Measurements from ENCODE around the gene HYLS1.
A peak's percentile ranks its signal among the peaks of the same experiment; 100 is the strongest.
"Not testable (repeated sequence)": the region's sequence is repeated elsewhere in the genome, so short reads cannot be mapped to it uniquely, and the experiment has no call there.

The HYLS1 gene, protein sequence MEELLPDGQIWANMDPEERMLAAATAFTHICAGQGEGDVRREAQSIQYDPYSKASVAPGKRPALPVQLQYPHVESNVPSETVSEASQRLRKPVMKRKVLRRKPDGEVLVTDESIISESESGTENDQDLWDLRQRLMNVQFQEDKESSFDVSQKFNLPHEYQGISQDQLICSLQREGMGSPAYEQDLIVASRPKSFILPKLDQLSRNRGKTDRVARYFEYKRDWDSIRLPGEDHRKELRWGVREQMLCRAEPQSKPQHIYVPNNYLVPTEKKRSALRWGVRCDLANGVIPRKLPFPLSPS

GRCh38 chr11:125887373-125888324 lies at the start of gene HYLS1:
Gene HYLS1, plus strand, starts transcription at chr11:125887668. Its CDS starts 11,701 bp downstream, at chr11:125899369.
- DNase-seq = peak; percentile 91

DNA sequence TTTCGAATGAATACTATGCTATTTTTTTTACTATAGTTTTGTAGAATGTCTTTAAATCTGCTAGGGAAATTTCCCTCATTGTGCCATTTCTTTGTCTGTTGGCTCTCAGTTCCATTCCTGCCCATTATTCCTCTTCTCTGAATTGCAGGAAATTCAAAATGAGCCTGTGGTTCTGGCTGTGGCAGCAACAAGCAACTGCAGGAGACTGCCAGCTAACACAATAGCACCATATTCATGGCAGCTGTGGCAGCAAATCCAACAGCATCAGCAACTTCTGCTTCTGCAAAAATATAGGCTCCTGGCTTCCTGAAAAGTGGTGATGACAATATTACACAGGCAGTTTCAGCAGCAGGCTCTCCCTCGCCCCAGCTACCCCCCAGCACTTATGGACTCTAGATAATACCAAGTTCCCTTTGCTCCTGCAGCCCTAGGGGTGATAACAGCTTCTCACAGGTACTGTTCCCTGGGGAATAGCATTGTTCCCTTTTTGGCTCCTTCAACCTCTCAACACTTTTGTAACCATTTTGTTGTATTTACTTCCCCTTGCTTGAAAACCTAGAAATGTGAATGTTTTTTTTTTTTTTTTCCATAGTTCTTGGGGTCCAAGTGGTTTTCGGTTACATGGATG lies 45.0 kb upstream of the HYLS1 start:
- no peak for DNase-seq

DNA sequence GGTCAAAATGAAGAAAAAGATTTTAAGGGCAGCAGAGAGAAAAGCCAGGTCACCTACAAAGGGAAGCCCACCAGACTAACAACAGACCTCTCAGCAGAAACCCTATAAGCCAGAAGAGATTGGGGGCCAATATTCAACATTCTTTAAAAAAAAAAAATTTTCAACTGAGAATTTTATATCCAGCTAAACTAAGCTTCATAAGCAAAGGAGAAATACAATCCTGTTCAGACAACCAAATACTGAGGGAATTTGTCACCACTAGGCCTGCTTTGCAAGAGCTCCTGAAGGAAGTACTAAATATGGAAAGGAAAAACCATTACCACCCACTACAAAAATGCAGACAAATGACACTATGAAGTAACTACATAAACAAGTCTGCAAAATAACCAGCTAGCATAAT lies 41.3 kb upstream of the HYLS1 start:
- DNase-seq = no peak

- not testable (repeated sequence) for DNase-seq
Measured at GRCh38 chr11:125857670-125858069, 29.8 kb upstream of the HYLS1 start.

DNA sequence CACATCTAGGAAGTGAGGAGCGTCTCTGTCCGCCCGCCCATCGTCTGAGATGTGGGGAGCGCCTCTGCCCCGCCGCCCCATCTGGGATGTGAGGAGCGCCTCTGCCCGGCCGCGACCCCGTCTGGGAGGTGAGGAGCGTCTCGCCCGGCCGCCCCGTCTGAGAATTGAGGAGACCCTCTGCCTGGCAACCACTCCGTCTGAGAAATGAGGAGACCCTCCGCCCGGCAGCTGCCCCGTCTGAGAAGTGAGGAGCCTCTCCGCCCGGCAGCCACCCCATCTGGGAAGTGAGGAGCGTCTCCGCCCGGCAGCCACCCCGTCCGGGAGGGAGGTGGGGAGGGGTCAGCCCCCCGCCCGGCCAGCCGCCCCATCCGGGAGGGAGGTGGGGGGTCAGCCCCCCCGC lies 24.7 kb upstream of the HYLS1 start:
- DNase-seq = not testable (repeated sequence)

DNA sequence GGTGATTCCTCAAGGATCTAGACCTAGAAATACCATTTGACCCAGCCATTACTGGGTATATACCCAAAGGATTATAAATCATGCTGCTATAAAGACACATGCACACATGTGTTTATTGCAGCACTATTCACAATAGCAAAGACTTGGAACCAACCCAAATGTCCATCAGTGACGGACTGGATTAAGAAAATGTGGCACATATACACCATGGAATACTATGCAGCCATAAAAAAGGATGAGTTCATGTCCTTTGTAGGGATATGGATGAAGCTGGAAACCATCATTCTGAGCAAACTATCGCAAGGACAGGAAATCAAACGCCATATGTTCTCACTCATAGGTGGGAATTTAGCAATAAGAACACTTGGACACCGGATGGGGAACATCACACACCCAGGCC lies 22.1 kb upstream of the HYLS1 start:
- DNase-seq = not testable (repeated sequence)

DNA sequence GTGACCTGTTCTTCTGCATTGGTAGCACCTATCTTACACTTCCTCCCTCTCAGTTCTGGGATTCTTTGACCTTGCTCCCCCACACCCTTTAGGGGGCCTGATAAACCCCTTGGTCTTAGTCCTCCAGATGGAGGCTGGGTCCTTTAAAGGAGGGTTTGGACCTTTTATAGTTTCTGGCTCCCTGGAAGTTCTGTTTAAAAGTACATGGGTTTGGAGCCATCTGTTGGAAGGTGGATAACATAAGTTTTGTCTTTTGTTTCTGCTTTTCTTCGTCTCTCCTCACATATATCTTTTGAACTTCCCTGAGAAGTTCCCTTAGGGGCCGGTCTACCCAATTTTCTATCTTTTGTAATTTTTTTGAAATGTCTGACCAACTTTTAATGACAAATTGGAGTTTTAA lies 17.9 kb upstream of the HYLS1 start:
- DNase-seq = no peak

GRCh38 chr11:125871391-125872137 lies 15.9 kb upstream of the HYLS1 start:
- DNase-seq = peak; percentile 56

GRCh38 chr11:125872138-125872491 lies 15.4 kb upstream of the HYLS1 start:
- no peak for DNase-seq

DNA sequence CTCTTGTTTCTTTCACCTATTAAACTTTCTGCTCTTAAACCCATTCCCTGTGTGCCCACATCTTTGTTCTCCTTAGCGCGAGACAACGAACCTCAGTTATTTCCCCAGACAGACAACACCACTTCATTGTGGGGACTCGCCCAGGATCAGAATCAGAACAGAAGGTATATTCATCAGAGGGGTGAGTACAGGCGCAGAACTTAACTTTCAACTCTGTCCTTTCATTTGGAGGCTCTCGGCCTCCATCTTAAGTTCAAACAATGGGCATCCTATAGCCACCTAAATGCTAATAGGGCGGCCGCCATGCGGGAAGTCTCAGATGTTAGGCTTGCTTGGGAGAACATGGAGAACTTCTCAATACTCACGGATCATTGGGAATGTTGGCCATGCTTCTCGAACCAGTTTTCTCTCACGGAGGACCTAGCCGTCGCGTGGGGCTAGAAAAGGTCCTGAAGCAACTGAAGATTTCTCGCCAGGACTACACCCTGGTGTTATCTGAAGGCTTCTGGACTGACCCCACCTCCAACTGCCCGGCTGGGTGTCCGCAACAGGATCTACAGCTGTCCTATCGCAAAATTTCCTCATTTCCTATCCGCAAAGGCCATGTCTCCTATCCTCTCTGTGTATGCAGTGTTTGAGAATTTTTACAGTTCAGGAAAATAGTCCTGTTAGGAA lies 13.4 kb upstream of the HYLS1 start:
- no peak for DNase-seq

DNA sequence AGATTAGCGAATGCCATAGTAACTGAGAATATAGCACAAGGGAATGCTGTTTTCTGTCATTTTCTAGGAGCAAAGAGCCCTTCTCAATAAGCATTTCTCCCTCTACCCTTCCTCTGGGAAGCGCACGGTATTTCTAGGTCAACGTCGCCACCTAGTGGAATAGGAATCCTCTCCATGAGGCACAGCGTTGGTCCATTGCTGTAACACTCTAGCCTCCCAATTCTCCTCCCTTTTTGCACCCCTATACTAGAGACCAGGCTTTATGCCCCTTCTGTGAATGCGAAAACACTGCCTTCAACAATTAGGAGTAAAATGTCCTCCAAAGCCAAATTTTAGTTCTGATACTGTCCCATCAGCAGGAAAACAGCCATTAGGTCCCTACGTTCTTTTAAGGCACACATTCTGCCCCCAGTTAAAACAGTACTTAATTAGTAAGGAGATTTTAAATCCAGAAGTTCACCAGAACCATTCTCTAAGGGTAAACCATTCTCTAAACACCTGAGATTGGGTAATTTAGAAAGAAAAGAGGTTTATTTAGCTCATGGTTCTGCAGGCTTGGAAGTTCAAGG lies 12.8 kb upstream of the HYLS1 start:
- DNase-seq = peak; percentile 71

DNA sequence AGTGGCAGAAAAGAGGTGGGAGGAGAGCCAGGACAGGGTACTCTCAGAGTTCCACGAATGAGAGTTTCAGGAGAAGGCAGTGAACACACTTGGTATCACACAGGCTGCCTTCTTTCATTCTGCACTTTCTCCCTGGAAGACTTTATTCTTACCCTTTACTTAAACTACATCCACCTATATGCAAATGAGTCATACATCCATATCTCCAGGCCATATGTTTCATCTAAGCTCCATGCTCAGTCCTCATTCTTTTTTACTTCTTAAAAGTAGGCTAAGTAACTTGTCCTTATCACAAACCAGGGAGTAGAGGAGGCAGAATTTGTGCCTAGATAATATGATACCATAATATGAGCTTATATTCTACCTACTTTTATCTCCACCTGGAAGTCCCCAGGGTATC lies 6.2 kb upstream of the HYLS1 start:
- DNase-seq = no peak

DNA sequence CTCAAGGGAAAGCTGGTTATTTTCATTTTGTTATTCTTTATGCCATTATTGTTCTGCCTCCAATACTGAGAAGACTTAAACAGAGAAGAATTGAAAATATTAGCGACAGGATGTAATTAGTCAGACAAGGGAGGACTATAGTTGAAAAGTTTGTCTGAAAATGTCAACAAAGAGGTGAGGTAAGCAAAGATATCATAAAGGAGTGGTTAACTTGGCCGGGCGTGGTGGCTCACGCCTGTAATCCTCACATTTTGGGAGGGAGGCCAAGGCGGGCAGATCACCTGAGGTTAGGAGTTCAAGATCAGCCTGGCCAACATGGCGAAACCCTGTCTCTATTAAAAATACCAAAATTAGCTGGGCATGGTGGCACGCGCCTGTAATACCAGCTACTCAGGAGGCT lies 4.1 kb upstream of the HYLS1 start:
- no peak for DNase-seq

DNA sequence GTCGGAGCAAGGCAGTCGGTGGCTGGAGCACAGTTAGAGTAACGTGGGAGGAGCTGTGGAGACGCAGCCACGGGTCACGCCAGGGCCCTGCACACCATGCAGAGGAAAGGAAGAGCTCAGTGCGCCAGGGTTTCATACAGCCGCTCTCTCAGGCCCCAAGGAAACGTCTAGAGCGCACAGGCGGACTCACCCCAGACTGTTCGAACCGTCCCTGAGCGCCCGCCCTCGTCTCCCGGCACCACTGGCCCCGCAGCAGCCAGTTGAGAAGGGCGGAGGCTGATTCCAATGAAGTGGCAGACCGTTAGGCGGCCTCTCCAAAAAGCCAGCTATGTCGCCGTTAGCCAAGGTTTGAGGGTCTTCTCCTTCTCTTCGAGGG lies 483 bp upstream of the HYLS1 start:
- DNase-seq = peak; percentile 25

GRCh38 chr11:125890447-125891100 lies 3.1 kb downstream of the HYLS1 start:
- DNase-seq = peak; percentile 6

DNA sequence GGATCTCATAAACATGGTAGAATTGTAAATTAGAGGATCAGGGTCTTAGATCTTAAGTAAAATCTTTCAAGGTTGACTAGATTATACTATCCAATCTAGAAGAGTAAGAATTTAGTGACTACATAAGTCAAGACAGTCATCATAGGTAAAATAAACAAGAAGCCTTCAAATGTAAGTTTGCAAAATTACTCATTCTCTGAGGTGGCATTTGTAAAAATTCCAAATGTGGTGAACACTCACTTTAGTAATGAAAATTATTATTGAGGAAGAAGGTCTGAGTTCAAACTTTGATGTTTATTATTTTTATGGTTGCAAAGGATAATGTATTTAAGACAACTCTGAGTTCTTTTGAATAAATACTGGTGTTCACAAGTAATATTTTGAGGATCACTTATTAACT lies 4.6 kb downstream of the HYLS1 start:
- DNase-seq = no peak

DNA sequence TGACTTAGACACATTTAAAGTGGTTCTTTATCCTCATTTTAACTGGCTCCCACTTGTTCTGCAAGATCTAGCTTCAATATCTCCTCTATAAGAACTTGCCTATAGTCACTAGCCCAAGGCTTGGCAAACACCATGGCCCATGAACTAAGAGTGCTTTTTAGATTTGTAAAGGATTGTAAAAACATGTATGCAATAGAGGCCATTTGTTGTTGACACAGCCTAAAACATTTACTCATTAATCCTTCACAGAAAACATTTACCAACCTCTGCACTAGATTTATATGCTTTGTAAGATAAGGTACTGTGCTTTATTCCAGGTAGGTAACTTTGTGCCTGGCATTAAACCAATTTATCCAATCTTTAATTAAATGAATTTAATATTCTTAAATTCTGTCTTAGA lies 5.5 kb downstream of the HYLS1 start:
- DNase-seq = no peak

DNA sequence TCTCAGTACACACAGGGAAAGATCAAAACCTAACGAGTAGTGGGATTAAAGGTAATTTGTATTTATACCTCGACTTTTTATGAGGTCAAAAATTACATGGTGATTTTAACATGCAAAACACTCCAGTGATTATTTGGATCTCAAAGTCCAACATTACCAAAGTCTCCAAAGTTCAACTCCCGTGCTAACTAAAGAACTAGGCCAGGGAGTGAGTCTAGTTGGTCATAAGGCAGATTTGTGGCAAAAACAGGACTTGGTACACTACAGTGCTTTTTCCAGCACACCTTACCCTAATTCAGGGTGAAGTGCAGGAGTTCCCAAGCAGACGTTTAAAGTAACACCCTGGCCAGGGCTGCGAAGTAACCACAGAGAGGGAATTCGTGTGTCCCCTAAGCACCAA lies 14.4 kb downstream of the HYLS1 start:
- DNase-seq = no peak

DNA sequence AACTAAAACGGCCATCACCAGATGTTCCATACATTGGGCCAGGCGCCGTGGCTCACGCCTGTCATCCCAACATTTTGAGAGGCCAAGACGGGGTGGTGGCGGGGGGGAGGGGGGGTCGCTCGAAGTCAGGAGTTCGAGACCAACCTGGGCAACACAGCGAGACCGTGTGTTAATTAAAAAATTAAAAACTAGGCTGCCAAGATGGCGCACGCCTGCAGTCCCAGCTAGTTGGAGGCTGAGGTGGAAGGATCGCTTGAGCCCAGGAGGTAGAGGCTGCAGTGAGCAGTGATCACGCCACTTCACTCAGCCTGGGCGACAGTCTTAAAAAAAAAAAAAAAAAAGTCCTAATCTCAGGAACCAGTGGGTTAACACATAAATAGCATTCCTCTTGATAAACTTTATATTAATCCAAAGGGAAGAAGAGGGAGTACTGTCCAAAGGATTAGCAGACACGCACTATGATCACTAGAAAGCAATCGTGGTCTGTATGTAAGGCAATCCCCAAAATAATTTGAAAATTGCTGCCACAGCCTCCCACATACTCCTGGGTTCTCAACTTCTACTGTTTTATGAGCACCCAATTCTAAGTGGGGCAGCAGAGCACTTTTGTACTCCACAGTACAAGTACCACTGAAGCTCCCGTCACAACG lies 14.9 kb downstream of the HYLS1 start:
- no peak for DNase-seq

DNA sequence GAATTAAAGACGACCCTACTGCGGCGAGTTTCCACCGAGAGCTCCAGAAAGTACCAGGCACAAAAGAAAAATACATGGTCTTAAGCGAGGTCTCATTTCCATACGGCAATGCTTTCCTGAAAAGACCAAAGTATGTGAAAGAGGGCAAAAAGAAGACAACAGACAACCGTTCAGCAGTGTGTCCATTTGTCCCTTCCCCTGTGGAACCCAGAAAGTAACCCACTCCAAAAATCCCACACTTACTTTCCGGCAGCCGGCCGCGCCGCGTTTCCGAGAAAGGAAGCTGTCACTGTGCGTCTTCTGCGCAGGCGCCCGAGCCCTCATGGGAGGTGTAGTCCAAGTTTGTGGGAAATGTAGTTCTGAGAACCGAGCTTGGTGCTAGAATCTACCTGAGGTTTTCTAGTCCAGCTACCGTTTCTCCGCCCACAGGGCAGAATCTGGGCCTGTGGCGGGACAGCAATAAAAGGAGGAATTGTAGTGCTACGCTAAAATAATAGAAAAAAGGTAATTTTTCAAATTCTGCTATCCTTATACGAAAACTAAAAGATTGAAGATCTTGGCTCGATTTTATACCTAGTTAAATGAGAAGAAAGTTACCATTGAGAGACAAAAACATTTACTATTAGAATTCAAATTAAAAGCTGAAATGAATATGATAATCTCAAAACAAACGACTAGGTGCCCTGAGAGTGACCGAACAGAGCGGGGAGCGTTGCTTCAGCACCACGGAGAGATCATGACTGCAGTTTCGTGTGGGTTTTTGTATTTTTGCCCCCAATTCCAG lies 15.7 kb downstream of the HYLS1 start, which contains the start of gene PUS3:
TSS of gene PUS3 (minus strand) at position 280 of the 784 bp plus-strand sequence. CDS start 6,922 bp downstream, outside the sequence.
- DNase-seq = peak; percentile 89
